ENCODE results near the gene YY1AP1. TPM values are rescaled to one million over a fixed set of nuclear protein-coding genes. Genes with fewer than 3 reads are reported as not detected.
"Not testable (repeated sequence)": the region's sequence is repeated elsewhere in the genome, so short reads cannot be mapped to it uniquely, and the experiment has no call there.

YY1AP1 gene
- total RNA-seq, 6 donors from 2014 or later: 49.3 to 225 (median 89.9) TPM

DNA sequence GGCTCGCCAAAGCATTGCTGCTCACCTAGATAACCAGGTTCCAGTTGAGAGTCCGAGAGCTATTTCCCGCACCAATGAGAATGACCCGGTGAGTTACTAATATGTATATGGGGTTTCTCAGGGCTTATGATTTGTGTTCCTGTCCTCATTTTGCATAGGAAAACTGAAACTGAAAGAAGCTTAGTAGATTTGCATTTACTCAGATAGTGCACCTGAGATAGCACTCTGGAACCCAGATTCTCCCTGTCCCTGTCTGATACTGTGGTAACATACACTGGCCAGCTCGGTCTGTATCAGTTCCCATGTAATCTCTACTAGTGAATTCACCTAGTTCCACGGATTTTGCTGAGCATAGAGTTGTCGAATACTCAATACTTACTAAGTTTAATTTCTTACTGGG is 28.5 kb upstream of the YY1AP1 start:
- H3K4me1 ChIP-seq: no peaks in the 10 kb centered on the region
- 94 to 95% methylated on average over 7 of the region's 7 CpGs for WGBS, 2 donors
- no peak overlapping the region for H3K27ac ChIP-seq
- no peak for DNase-seq
- no peak for ATAC-seq (ENCODE audit: low FRiP score in 2 of 2)
- H3K27me3 ChIP-seq: no peaks in the 10 kb centered on the region
- TF ChIP-seq POLR2A (IDR thresholded peaks at IDR 0.05) (no peak), POLR2AphosphoS5 (IDR thresholded peaks at IDR 0.05) (no peak), EP300 (IDR thresholded peaks at IDR 0.05) (no peak)
- TF ChIP-seq, protein P1, sequence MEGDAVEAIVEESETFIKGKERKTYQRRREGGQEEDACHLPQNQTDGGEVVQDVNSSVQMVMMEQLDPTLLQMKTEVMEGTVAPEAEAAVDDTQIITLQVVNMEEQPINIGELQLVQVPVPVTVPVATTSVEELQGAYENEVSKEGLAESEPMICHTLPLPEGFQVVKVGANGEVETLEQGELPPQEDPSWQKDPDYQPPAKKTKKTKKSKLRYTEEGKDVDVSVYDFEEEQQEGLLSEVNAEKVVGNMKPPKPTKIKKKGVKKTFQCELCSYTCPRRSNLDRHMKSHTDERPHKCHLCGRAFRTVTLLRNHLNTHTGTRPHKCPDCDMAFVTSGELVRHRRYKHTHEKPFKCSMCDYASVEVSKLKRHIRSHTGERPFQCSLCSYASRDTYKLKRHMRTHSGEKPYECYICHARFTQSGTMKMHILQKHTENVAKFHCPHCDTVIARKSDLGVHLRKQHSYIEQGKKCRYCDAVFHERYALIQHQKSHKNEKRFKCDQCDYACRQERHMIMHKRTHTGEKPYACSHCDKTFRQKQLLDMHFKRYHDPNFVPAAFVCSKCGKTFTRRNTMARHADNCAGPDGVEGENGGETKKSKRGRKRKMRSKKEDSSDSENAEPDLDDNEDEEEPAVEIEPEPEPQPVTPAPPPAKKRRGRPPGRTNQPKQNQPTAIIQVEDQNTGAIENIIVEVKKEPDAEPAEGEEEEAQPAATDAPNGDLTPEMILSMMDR (IDR thresholded peaks at IDR 0.05): no peak
- no peaks in the 10 kb centered on the region for H3K9me3 ChIP-seq
- H3K36me3 ChIP-seq: peaks cover 0 to 42% (median under 1%) of the 10 kb centered on the region in 4 donors
- H3K4me3 ChIP-seq: no peak overlapping the region

DNA sequence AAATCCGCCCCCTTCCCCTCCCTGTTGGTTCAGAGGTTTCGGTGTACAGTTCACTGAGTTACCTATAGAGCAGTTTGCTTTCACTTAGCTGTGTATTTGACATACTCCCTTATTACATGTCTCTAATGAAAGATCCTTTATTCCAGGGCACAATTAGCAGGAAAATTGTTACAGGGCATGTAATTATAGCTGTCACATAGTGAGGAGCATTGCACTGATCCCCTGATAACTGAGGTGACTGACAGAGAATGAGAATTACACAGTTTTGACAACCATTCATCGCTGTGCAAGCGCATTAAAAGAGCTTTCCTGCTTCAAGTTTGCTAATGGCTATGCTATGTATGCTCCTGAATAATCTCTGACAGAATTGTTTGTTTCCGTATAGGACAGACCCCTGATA is 27.2 kb upstream of the YY1AP1 start:
- Histone ChIP-seq H3K36me3 (peaks cover 0 to 31% (median 0%) of the 10 kb centered on the region in 4 donors), H3K4me3 (no peak overlapping the region), H3K4me1 (no peaks in the 10 kb centered on the region), H3K9me3 (no peaks in the 10 kb centered on the region), H3K27me3 (no peaks in the 10 kb centered on the region), H3K27ac (no peak overlapping the region)
- WGBS, 2 donors: 96 to 99% methylated on average over 5 of the region's 5 CpGs
- no peak for ATAC-seq (ENCODE audit: low FRiP score in 2 of 2)
- no peak for TF ChIP-seq POLR2A (IDR thresholded peaks at IDR 0.05)
- TF ChIP-seq, protein P1 (IDR thresholded peaks at IDR 0.05): no peak
- TF ChIP-seq EP300 (IDR thresholded peaks at IDR 0.05): no peak
- no peak for TF ChIP-seq POLR2AphosphoS5 (IDR thresholded peaks at IDR 0.05)
- no peak for DNase-seq

DNA sequence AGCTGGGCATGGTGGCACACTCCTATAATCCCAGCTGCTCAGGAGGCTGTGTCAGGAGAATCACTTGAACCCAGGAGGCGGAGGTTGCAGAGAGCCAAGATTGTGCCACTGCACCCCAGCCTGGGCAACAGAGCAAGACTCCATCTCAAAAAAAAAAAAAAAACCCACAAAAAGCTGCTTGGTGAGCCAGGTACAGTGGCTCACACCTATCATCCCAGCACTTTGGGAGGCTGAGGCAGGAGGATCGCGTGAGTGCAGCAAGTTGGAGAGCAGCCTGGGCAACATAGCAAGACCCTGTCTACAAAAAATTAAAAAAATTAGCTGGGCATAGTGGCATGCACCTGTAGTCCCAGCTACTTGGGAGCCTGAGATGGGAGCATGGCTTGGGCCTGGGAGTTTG is 26.5 kb upstream of the YY1AP1 start:
- 98 to 99% methylated on average over 3 of the region's 3 CpGs for WGBS, 2 donors
- ATAC-seq (ENCODE audit: low FRiP score in 2 of 2); DNase-seq; H3K9me3 ChIP-seq; H3K27ac ChIP-seq; H3K4me3 ChIP-seq; H3K4me1 ChIP-seq; H3K27me3 ChIP-seq: not testable (repeated sequence)
- H3K36me3 ChIP-seq: peaks cover 0 to 30% (median 1%) of the 10 kb centered on the region in 4 donors

DNA sequence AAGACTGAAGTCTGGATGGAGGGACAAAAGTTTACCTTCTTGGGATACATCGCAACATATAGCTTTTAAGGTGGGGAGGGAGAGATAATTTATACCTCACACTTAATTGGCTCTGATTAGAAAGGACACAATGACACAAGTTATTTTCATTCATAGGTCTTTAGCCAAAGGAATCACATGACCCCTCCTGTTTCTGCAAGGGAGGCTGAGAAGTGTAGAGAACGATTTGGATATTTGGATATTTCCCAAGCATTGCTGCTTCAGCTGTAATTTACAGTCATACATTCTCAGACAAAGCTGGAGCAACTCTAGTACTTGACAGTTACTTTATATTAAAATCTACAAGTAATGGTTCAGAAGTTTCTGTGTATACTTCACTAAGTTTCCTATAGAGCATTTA is 24.5 kb upstream of the YY1AP1 start:
- peaks cover 0 to 18% (median 2%) of the 10 kb centered on the region in 4 donors for H3K36me3 ChIP-seq
- TF ChIP-seq POLR2A (IDR thresholded peaks at IDR 0.05) (no peak), POLR2AphosphoS5 (IDR thresholded peaks at IDR 0.05) (no peak)
- TF ChIP-seq, protein P1 (IDR thresholded peaks at IDR 0.05): no peak
- no peaks in the 10 kb centered on the region for H3K9me3 ChIP-seq
- ATAC-seq (ENCODE audit: low FRiP score in 2 of 2) (no peak), DNase-seq (no peak)
- no peaks in the 10 kb centered on the region for H3K27me3 ChIP-seq
- peaks cover 0 to under 1% (median 0%) of the 10 kb centered on the region in 4 donors for H3K4me1 ChIP-seq
- H3K4me3 ChIP-seq: no peak overlapping the region
- WGBS, 2 donors: 62 to 67% methylated on average over 2 of the region's 2 CpGs
- H3K27ac ChIP-seq: no peak overlapping the region

DNA sequence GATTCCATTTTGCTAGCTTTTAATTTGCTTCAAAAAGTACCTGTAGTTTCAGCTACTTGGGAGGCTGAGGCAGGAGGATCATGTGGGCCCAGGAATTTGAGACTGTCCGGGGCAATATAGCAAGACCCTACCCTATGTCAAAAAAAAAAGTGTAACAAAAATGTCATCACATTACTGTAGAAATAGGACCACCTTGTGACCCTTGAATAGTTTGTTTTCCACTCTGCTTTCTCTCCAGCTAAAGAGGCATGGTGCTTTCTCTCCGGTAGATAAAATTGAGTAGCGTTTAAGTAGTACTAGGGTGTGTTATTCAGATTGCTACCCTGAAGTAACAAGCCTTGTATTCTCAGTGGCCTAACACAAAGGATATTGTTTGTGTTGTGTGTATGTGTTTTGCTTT is 24.1 kb upstream of the YY1AP1 start:
- DNase-seq; H3K9me3 ChIP-seq; H3K4me1 ChIP-seq; H3K27me3 ChIP-seq; ATAC-seq (ENCODE audit: low FRiP score in 2 of 2); H3K4me3 ChIP-seq; H3K27ac ChIP-seq: not testable (repeated sequence)
- 86% methylated on average over 3 of the region's 3 CpGs for WGBS, 2 donors
- peaks cover 0 to 16% (median 2%) of the 10 kb centered on the region in 4 donors for H3K36me3 ChIP-seq

DNA sequence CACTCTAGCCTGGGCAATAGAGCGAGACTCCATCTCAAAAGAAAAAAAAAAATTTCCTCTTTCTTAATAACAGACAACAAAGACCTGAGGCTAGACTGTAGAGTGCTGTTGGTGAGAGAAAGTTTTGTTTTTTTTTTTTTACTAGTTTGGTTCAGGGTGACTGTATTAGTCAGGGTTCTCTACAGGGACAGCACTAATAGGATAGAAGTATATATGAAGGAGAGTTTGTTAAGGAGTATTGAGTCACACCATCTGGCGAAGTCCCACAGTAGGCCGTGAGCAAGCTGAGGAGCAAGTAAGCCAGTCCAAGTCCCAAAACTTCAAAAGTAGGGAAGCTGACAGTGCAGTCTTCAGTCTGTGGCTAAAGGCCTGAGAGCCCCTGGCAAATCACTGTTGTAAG is 22.9 kb upstream of the YY1AP1 start:
- H3K27me3 ChIP-seq; H3K4me3 ChIP-seq; ATAC-seq (ENCODE audit: low FRiP score in 2 of 2); H3K4me1 ChIP-seq; H3K9me3 ChIP-seq; DNase-seq; H3K27ac ChIP-seq: not testable (repeated sequence)
- 94 to 100% methylated on average over 2 to 3 of the region's 3 CpGs for WGBS, 2 donors
- peaks cover 0 to 13% (median 2%) of the 10 kb centered on the region in 4 donors for H3K36me3 ChIP-seq
